Measurements from ENCODE around the gene LUZP2.

The LUZP2 gene

DNA sequence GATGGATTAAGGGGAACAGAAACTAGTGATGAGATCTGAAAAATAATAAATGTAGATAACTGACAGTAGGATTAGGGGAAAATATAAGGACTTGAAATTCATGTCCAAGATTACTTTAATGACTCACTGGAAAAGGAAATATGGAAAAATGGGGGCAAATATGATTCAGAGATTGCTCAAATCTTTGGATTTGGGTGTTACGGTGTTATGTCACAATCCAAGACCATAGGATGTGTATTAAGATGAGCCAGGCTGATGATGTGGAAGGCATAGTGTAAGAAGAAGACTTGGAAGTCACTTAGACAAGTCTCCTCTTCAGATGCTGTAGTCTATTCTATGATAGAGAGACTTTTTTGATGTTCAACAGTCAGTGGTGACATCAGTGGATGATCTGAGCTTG lies 323.7 kb downstream of the LUZP2 start:
- Histone ChIP-seq H2AFZ (ENCODE audit: low read length) (no peak overlapping the region), H3F3A (ENCODE audit: insufficient read depth, low read length) (no peaks in the 10 kb centered on the region), H3K9me2 (replicated peaks; ENCODE audit: insufficient read depth, low read length) (no peaks in the 10 kb centered on the region), H3K4me3 (ENCODE audit: low read length) (no peak overlapping the region), H3K36me3 (replicated peaks; ENCODE audit: insufficient read depth, low read length) (no peaks in the 10 kb centered on the region), H4K20me1 (ENCODE audit: insufficient read depth, low read length) (no peaks in the 10 kb centered on the region), H3K9me3 (replicated peaks; ENCODE audit: insufficient read depth, low read length) (no peaks in the 10 kb centered on the region), H3K9ac (ENCODE audit: low read length) (no peak overlapping the region), H3K79me2 (ENCODE audit: low read length) (no peaks in the 10 kb centered on the region), H3K27me3 (replicated peaks; ENCODE audit: insufficient read depth, low read length) (no peaks in the 10 kb centered on the region), H3K27ac (ENCODE audit: low read length) (peak overlapping the region; percentile 9; the same call in 1 of the 2 replicates), H3K4me2 (ENCODE audit: low read depth, low read length) (no peak overlapping the region), H3K4me1 (ENCODE audit: low read length) (peaks cover 9% of the 10 kb centered on the region; the same call in 1 of the 2 replicates)
- DNase-seq: no peak
- TF ChIP-seq, protein P1, sequence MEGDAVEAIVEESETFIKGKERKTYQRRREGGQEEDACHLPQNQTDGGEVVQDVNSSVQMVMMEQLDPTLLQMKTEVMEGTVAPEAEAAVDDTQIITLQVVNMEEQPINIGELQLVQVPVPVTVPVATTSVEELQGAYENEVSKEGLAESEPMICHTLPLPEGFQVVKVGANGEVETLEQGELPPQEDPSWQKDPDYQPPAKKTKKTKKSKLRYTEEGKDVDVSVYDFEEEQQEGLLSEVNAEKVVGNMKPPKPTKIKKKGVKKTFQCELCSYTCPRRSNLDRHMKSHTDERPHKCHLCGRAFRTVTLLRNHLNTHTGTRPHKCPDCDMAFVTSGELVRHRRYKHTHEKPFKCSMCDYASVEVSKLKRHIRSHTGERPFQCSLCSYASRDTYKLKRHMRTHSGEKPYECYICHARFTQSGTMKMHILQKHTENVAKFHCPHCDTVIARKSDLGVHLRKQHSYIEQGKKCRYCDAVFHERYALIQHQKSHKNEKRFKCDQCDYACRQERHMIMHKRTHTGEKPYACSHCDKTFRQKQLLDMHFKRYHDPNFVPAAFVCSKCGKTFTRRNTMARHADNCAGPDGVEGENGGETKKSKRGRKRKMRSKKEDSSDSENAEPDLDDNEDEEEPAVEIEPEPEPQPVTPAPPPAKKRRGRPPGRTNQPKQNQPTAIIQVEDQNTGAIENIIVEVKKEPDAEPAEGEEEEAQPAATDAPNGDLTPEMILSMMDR (IDR thresholded peaks at IDR 0.05; ENCODE audit: low read length): no peak
- TF ChIP-seq EZH2phosphoT487 (IDR thresholded peaks at IDR 0.05; ENCODE audit: low read length): no peak
- TF ChIP-seq EZH2 (optimal IDR thresholded peaks at IDR 0.05; ENCODE audit: low read depth, low read length): no peak

DNA sequence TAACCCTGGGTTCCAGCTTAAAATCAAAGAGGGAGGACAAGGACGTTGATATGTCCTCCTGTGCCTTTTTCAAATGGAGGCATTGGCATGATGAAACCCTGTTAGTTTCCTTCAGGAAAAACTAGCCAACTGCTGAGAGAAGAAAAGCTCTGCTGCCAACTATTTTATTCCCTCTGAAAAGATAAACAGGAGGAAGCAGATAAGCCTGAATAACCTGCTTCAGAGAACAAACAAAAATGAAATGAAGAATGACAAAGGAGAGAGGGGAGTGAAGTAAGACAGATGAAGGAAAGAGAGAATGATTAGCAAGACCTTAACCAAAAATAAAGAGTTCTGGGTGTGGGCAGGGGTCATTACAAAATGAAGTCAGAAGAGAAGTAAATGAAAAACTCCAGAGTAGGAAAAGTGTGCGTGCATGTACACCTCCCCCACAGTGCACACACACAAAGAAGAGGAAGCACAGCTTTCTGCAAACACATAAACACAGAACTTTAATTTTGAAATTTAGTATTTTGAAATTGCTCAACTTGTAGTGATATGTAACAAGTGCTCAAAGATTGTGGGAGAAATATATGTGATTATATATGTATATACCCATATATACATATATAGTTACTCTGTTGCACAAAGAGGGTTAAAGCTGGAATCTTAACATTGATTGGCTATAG lies 332.2 kb downstream of the LUZP2 start:
- no peak overlapping the region for H2AFZ ChIP-seq (ENCODE audit: low read length)
- no peak overlapping the region for H3K27ac ChIP-seq (ENCODE audit: low read length)
- H3K36me3 ChIP-seq (replicated peaks; ENCODE audit: insufficient read depth, low read length): no peaks in the 10 kb centered on the region
- no peaks in the 10 kb centered on the region for H4K20me1 ChIP-seq (ENCODE audit: insufficient read depth, low read length)
- H3K4me3 ChIP-seq (ENCODE audit: low read length): no peak overlapping the region
- H3K9me2 ChIP-seq (replicated peaks; ENCODE audit: insufficient read depth, low read length): no peaks in the 10 kb centered on the region
- H3F3A ChIP-seq (ENCODE audit: insufficient read depth, low read length): no peaks in the 10 kb centered on the region
- no peak overlapping the region for H3K4me2 ChIP-seq (ENCODE audit: low read depth, low read length)
- no peak overlapping the region for H3K9ac ChIP-seq (ENCODE audit: low read length)
- no peak for DNase-seq
- TF ChIP-seq, protein P1 (IDR thresholded peaks at IDR 0.05; ENCODE audit: low read length): no peak
- no peak for TF ChIP-seq EZH2phosphoT487 (IDR thresholded peaks at IDR 0.05; ENCODE audit: low read length)
- TF ChIP-seq EZH2 (optimal IDR thresholded peaks at IDR 0.05; ENCODE audit: low read depth, low read length): no peak
- no peaks in the 10 kb centered on the region for H3K4me1 ChIP-seq (ENCODE audit: low read length)
- no peaks in the 10 kb centered on the region for H3K27me3 ChIP-seq (replicated peaks; ENCODE audit: insufficient read depth, low read length)
- no peaks in the 10 kb centered on the region for H3K79me2 ChIP-seq (ENCODE audit: low read length)
- no peaks in the 10 kb centered on the region for H3K9me3 ChIP-seq (replicated peaks; ENCODE audit: insufficient read depth, low read length)

DNA sequence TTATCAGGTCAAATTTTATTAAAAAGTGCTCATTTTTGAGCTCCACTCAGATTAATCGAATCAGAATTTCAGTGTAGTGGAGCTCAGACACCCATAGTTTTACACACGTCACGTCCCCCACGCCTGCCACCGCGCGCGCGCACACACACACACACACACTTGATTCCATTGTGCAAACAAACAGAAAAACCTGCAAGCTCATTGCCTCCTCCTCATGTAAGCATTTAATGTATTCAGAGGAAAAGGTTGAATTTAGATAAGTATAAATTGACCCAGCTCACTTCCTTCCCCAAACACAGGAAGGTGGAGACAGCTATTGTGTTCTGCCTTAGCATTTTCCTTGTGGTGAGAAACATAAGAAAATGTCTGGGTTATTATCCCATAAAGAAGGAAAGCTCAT lies 336.7 kb downstream of the LUZP2 start:
- Histone ChIP-seq H3K27me3 (replicated peaks; ENCODE audit: insufficient read depth, low read length) (no peaks in the 10 kb centered on the region), H3K27ac (ENCODE audit: low read length) (no peak overlapping the region), H3F3A (ENCODE audit: insufficient read depth, low read length) (no peaks in the 10 kb centered on the region), H4K20me1 (ENCODE audit: insufficient read depth, low read length) (no peaks in the 10 kb centered on the region), H3K4me3 (ENCODE audit: low read length) (no peak overlapping the region), H3K36me3 (replicated peaks; ENCODE audit: insufficient read depth, low read length) (no peaks in the 10 kb centered on the region), H3K9me3 (replicated peaks; ENCODE audit: insufficient read depth, low read length) (no peaks in the 10 kb centered on the region), H2AFZ (ENCODE audit: low read length) (no peak overlapping the region), H3K4me1 (ENCODE audit: low read length) (no peaks in the 10 kb centered on the region), H3K9me2 (replicated peaks; ENCODE audit: insufficient read depth, low read length) (no peaks in the 10 kb centered on the region), H3K4me2 (ENCODE audit: low read depth, low read length) (no peak overlapping the region), H3K79me2 (ENCODE audit: low read length) (no peaks in the 10 kb centered on the region), H3K9ac (ENCODE audit: low read length) (no peak overlapping the region)
- TF ChIP-seq, protein P1 (IDR thresholded peaks at IDR 0.05; ENCODE audit: low read length): no peak
- TF ChIP-seq EZH2phosphoT487 (IDR thresholded peaks at IDR 0.05; ENCODE audit: low read length): no peak
- TF ChIP-seq EZH2 (optimal IDR thresholded peaks at IDR 0.05; ENCODE audit: low read depth, low read length): no peak
- no peak for DNase-seq
